Ishikawa (cell line): ENCODE results near the gene PRKCE.

ENCODE experiments used
- CEBPB ChIP-seq: IDR thresholded peaks from 2 replicates; pipeline ENCODE4 v1.6.1; 2012
- CREB1 ChIP-seq: IDR thresholded peaks from 2 replicates; pipeline ENCODE4 v1.6.1; 2012; ENCODE audit warnings: low read depth
- EGR1 ChIP-seq: IDR thresholded peaks from 2 replicates; pipeline ENCODE4 v1.6.1; 2012
- EP300 ChIP-seq: IDR thresholded peaks from 2 replicates; pipeline ENCODE4 v1.6.1; 2012; ENCODE audit warnings: borderline replicate concordance
- FOXM1 ChIP-seq: IDR thresholded peaks from 2 replicates; pipeline ENCODE4 v1.6.1; 2012; ENCODE audit warnings: low read depth, borderline replicate concordance
- MAX ChIP-seq: IDR thresholded peaks from 2 replicates; pipeline ENCODE4 v1.6.1; 2012
- NFIC ChIP-seq: IDR thresholded peaks from 2 replicates; pipeline ENCODE4 v1.6.1; 2012
- RAD21 ChIP-seq: IDR thresholded peaks from 2 replicates; pipeline ENCODE4 v1.6.1; 2012; ENCODE audit warnings: low read depth
- REST ChIP-seq: IDR thresholded peaks from 2 replicates; pipeline ENCODE4 v1.6.1; 2012; ENCODE audit warnings: low read depth, mild to moderate bottlenecking
- TAF1 ChIP-seq: IDR thresholded peaks from 2 replicates; pipeline ENCODE4 v1.6.1; 2012; ENCODE audit warnings: low read depth, mild to moderate bottlenecking
- TCF12 ChIP-seq: IDR thresholded peaks from 2 replicates; pipeline ENCODE4 v1.6.1; 2012; ENCODE audit warnings: low read depth
- TEAD4 ChIP-seq: IDR thresholded peaks from 2 replicates; pipeline ENCODE4 v1.6.1; 2012
- USF1 ChIP-seq: IDR thresholded peaks from 2 replicates; pipeline ENCODE4 v1.6.1; 2012
- YY1 ChIP-seq: IDR thresholded peaks from 2 replicates; pipeline ENCODE4 v1.6.1; 2012; ENCODE audit warnings: low read depth
- ZBTB7A ChIP-seq: IDR thresholded peaks from 2 replicates; pipeline ENCODE4 v1.6.1; 2012; ENCODE audit warnings: low read depth

PRKCE gene

GRCh38 chr2:46162329-46163097 lies 511.0 kb downstream of the PRKCE start:
- TF ChIP-seq TEAD4: no peak
- TF ChIP-seq NFIC: no peak
- no peak for TF ChIP-seq TAF1
- no peak for TF ChIP-seq FOXM1
- no peak for TF ChIP-seq RAD21
- TF ChIP-seq TCF12: no peak
- no peak for TF ChIP-seq REST
- TF ChIP-seq CREB1: no peak
- no peak for TF ChIP-seq CEBPB
- TF ChIP-seq MAX: no peak
- TF ChIP-seq EP300: no peak
- no peak for TF ChIP-seq USF1
- TF ChIP-seq YY1: no peak
- TF ChIP-seq EGR1: no peak
- no peak for TF ChIP-seq ZBTB7A

GRCh38 chr2:46163098-46163430 lies 511.6 kb downstream of the PRKCE start:
- no peak for TF ChIP-seq NFIC
- no peak for TF ChIP-seq TCF12
- no peak for TF ChIP-seq REST
- TF ChIP-seq FOXM1: no peak
- no peak for TF ChIP-seq EGR1
- no peak for TF ChIP-seq USF1
- no peak for TF ChIP-seq MAX
- TF ChIP-seq EP300: no peak
- TF ChIP-seq CREB1: no peak
- TF ChIP-seq RAD21: no peak

GRCh38 chr2:46163804-46164528 lies 512.5 kb downstream of the PRKCE start:
- TF ChIP-seq ZBTB7A (no peak), TAF1 (no peak), REST (no peak), TEAD4 (no peak), USF1 (no peak), EGR1 (no peak), TCF12 (no peak), EP300 (no peak), FOXM1 (no peak), YY1 (no peak), CREB1 (no peak), NFIC (no peak), CEBPB (no peak), MAX (no peak), RAD21 (no peak)
